GM18517 (cell line): ENCODE data around the gene CDCP1.
"Not testable (repeated sequence)": the region's sequence is repeated elsewhere in the genome, so short reads cannot be mapped to it uniquely, and the experiment has no call there.

Experiments
- ATAC-seq: cut with Tn5 transposase; IDR thresholded peaks from one replicate; pipeline ENCODE4 v1.9.1; 2021; ENCODE audit warnings: mild to moderate bottlenecking, moderate library complexity; ENCODE audit not compliant: unreplicated experiment

CDCP1 gene

DNA sequence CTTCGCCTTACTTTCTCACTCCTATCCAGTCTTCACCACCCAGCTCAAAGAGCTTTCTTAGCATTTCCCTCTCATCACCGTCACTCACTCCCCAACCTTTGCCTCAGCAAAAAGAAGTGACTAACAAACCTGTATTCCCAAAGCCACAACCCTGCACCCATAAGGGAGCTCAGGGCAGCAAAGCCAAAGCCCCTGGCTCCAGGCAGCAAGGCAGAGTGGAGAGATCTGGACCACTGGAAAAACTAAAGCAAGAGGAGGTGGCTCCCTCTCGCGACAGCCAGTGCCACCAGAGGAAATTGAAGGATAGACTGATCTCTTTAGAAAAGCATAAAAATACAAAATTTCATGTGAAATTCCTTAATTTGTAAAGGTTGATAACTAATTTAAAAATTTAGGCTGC lies 25.1 kb upstream of the CDCP1 start:
- no peak for ATAC-seq

DNA sequence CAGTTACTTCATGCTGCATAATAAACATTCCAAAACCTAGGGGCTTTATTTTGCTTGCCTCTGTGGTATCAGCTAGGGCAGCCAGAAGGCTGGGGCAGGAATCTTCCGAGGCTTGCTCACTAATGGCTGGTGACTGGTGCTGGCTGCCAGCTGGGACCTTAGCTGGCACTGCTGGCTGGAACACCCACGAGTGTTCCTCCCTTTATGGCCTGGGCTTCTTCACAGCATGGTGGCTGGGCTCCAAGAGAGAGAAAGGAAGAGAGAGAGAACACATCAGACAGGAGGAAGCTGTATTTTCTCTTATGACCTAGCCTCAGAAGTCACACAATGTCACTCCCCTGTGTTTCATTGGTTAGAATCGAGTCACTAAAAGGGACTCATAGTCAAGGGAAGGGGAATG lies 23.9 kb upstream of the CDCP1 start:
- ATAC-seq, result no peak

DNA sequence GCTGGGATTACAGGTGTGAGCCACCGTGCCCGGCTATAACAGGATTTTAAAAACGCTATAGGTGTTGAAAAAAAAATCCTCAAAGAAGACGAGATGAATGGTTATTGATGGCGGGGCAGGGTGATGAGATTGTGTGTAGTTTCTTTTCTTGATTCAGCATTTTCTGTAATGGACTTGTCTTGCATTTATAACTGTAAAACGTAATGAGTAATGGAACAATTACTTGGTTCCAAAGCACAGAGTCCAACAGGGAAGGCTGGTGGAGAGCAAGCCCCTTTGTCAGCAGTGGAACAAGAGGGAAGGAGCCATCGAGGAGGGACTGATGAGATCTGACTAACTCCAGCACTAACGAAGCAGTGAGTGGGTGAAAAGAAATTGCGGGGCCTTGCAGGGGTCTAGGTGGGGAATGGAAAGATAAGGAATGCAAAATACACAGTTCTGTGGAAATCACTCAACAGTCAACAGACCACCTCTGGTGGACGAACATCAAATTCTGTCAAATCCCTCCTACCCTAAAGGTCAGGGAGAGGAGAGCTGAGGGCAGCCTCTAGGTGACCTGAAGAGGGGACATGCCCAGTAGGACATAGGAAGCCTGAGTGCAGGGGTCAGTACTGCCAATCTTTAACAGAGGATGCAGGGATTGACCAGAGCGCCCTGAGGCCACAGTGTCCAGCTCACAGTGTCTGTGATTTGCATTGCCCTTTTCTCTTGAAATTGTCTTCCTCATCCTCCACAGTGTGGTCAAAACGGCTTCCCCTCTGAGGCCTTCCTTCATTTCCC lies 23.1 kb upstream of the CDCP1 start:
- ATAC-seq, result no peak

DNA sequence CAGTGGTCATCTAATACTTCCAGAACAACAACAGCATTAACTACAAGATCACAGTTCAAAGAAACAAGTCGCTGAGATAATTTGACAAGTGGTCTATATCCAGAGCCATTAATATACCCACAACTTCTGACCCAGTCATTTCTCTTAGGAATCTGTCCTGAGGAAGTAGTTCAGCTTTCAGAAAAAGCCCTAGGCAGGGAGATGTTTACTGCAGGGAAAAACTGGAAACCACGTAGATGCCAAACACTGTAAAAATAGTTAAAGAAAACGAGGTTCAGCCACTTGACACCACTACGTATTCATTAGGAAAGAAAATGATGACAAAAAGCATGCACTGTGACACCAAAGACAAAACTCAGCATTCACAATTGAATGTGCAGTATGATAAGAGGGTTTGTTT lies 22.3 kb upstream of the CDCP1 start:
- no peak for ATAC-seq

DNA sequence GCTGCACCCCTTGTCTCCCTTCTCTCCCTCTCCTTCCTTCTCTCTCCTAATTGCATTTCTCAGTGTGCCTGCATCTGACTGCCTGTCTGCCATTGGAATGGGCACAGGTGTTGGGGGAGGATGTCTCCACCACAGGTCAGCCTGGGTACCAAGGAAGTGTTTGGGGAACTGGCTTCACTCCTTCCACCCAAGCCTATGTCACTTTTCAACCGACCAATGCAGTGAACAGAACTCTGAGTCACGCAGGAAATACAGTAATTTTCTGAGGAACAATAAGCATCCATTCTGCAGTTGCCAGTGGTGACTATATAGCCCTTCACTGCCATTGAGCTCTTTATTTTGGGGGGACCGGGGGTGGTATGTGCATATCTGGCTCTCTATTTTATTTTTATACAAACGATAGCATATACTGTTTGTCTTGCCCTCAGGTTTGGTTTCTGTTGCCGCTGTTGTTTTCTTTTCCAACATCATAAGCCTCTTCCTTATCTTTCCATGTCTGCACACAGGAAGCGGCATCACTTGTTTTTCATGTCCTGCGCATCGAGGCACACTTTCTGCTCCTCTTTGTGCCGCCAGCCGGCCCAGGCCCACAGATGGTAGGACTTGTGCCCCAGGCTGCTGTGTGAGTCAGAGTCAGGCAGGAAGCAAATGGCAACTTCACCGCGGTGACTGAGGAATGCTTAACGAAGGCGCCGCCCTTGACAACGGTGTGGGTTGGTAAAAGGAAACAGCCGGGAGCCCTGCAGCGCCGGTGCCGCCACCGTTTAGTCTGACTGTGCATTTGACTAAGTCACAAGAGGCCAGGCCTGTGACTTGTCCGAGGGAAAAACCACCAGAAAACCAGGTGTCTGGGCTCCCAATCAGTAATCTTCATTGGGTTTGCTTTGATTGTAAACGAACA lies 21.1 kb upstream of the CDCP1 start:
- ATAC-seq, result peak; percentile 69

DNA sequence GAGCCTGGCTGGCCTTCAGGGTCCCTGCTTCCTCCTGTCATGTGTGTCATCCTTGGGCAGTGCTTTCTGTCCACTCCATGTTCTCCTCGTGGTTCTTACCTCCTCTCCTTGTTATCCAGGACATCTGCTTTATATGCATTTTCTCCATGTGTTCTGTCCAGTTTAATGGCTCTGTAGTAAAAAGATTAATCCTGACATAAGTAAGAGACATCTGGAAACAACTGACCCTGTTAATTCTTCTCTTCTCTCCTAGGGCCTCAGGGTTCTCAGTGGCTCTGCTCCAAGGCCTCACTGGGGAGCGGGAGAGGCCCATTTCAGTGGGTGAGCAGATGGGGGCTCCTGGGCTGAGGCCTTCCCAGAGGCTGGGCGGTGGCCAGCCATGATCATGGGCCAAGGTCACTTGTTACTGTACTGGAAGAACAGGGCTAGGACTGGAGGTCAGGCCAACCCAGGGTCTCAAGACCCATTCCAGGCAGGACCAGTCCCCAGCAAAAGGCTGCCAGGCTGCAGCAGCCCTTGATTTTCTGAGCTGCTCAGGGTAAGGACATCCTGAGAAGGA lies 20.2 kb upstream of the CDCP1 start:
- ATAC-seq, result no peak

DNA sequence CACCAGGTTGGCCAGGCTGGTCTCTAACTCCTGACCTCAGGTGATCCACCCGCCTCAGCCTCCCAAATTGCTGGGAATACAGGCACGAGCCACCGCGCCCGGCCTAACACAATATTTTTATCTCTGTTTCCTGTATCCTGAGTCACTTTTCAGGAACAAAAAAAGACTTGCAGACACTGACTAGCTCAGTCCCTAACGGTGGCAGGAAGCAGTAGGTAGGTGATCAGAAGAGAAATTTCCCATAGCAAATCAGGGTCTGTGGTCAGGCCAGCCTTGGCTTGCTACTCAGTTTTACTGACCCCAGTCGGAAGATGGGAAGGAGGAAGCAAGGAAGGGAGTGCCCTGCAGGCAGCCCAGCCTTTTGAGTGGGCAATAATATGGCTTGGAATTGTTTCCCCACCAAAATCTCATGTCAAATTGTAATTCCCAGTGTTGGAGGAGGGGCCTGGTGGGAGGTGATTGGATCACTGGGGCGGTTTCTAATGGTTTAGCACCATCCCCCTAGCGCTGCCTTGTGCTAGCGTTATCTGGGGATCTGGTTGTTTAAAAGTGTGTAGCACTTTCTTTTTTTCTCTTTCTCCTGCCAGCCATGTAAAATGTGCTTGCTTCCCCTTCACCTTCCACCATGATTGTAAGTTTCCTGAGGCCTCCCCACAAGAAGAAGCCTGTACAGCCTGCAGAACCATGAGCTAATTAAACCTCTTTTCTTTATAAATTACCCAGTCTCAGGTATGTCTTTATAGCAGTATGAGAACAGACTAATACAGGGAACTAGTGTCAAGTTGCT lies 19.5 kb upstream of the CDCP1 start:
- ATAC-seq, result no peak

DNA sequence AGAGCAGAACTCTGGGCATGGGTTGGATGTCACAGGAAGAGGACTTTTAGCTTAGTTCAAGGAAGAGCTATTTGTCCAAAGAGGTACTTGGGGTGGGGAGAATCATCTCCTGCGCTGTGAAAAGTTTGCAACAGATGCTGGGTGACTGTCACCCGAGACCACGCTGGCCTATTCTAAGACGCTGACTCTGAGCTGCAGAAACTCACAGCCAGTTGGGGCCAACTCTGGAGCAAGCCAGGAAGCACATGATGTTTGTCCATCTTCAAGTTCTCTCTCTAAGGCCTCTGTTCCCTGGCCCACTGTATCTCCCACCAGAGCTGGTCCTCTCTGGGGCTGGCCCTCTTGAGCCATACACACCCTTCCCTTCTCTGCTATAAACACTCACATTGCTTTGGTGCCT lies 17.9 kb upstream of the CDCP1 start:
- no peak for ATAC-seq

DNA sequence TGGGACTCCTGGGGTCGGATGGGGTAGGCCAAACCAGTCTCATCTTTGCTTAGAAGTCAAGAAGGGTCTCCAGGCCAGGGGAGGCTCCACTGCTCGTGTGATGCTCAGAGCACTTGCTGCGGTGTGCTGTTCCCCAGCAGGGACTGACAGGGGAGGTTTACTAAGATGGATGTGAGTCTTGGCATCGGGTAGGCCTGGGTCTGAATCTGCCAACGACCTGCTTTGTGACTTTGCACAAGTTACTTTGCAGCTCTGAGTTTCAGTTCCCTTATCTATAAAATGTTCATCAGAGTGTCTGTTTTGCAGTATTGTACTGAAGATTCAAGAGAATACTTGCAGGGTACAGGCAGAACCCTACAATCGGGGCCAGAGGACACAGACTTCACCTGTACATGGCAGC lies 17.3 kb upstream of the CDCP1 start:
- peak; percentile 58 for ATAC-seq

DNA sequence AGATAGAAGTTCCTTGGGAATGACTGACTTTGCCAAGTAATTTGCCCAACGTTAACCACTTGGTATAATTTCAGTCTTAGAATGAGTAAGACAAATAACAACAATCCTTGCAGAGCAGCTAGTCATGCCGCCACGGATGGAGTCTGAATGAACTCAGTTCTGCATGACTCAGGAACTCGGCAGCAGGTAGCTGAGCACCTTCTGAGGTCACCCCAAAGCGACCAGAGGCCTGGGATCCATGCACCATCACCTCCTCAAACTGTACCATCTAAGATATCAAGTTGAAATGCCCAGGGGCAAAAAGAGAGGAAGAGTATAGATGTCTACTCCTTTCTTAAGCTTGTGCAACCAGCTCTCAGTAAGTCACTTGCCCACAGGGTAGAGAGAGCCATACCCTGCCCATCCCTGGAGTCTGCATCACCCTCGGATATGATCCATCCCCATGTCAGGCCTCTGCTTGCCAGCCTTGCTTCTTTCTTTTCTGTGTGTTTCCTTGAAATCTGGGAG lies 8.5 kb upstream of the CDCP1 start:
- no peak for ATAC-seq

DNA sequence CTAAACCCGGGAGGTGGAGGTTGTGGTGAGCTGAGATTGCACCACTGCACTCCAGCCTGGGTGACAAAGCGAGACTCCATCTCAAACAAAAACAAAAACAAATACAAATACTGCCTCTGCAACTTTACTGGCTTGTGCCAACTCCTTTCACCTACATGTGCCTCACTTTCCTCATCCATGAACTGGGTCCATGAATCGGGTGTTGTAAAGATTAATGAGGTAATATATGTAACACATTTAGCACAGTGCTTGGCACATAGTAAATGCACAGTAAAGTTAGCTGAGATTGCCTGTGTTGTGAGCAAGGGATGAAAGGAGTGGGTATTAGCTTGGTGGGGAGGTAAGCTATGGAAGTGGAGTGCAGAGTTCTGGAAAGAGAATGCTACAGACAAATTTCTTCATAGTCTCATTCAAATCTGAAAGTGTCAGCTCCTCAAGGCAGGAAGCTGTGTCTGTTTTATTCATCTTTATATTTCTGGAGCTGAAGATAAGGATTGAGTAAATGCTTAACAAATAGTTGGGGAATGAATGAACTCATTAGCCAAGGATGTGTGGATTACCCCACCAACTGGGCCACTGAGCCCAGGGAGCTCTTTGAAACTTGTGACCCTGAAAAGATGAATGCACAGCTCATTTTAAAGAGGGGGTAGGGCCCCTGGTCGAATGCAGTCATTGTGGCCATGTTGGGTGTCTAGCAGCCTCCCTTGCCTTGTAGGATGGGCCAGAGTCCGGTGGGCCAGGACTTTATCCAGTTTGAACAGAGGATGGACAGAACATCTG lies 7.7 kb upstream of the CDCP1 start:
- ATAC-seq, result no peak

DNA sequence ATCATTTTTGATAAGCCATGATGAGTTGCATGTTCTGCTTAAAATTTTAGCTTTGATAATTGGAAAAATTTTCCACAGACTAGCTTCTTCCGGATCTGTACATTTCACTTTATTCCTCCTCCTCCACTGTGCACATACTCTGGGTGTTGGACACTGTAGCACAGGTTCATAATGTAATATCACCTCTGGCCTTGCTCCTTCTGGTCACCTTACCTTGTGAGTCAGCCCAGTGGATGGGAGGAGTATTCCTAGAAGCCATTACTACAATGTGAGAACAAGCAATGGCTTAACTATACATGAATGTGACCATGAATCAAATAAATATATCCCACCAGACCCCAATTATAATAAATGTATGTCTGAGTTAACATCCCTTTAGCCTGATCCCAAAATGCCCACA lies 6.1 kb upstream of the CDCP1 start:
- no peak for ATAC-seq

DNA sequence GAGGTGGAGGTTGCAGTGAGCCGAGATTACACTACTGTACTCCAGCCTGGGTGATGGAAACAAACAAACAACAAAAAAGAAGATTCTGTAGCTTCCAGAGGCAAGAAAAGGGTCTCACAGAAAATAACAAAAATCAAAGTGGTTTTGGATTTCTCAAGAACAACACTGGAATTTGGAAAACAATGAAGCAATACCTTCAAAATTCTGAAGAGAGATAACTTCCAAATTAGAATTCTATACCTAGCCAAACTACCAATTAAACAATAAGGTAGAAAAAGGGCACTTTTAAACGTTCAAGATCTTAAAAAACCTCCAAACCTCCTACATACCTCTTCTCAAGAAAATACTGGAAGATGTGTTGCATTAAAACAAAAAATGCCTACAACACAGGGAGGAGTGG lies 4.9 kb upstream of the CDCP1 start:
- ATAC-seq, result no peak

DNA sequence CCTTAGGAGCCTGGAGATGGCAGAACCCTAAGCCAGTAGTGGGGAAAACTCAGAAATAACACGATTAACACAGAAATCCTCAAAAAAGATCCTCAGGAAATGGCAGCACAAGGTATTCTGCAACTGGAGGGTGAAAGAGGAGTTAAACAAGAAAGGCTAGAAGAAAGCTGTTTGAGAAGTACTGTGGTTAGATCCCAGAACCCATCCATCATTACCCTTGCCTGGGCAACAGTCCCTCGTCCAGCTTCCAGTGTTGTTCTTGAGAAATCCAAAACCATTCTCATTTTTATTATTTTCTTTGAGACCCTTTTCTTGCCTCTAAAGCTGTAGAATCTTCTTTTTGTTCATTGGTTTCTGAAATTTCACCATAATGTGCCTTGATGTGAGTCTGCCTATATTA lies 2.7 kb upstream of the CDCP1 start:
- no peak for ATAC-seq

DNA sequence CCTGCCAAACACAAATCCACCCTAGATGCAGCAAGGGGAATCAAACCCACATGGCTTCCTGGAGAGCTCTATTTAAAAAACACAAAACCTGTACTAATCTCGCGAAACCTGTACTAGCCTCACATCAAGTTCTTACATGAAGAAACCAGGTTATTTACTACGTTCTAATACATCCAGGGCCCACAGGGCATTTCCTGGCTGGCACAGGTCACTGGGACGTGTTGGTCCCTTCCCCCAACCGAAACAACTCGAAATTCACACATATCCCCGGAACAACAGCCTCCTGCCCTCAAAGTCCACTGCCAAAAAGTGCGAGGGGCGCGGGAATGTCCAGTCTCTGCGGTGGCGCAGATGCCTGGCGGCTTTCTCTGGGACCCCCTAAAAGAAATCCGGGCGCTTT lies 955 bp downstream of the CDCP1 start:
- no peak for ATAC-seq

DNA sequence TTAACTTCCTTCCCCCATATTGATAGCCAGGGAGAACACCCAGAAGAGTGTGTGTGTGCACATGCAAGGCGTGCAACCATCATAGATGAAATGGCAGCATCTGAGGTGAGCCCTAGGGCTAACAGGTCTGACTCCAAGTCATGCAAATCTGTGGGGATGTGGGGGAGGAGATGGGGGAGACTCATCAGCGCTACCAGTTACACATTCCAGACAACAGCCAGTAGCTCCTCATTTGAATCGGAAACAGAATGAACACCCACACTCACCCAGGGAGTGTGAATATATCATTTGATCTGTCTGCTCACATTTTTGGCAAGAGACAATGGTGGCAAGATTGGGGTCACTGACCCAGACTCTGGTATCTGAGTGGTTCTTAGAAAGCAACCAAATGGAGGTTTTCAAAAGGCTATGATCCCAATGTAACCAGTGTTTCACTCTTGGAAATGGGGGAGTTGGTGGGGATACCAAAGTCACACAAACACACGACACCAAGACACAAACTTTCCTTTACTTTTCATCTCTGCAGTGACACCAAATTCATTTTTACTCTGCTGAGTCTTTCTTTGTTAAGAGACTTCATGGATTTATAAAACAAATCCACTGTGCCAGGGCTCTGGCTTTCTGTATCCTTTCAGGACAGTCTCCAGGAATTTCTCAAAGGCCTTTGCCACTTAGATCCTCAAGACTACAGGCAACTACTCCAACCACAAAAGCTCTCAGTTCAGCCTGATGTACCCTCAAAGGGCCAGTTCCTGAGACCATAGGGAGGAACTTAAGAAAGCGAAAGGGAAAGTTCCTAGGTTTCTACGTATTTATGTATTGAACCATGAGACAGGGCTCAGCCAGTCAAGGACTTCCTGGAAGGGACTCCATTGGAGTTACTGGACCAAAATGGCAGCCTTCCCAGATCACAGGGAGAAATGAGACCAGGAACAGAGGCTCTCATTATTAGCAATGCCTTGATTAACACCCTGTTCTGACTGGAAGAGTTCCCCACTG lies 2.2 kb downstream of the CDCP1 start:
- ATAC-seq, result no peak

DNA sequence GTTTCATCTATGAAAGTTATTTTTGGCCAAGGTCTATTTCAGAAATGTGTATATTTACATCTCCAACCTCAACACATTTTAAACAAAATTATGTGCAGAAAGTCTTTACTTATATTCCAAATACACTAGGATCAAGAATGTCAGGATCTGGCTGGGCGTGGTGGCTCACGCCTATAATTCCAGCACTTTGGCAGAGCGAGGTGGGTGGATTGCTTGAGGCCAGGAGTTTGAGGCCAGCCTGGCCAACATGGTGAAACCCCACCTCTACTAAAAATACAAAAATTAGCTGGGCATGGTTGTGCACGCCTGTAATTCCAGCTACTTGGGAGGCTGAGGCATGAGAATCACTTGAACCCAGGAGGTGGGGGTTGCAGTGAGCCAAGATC lies 5.4 kb downstream of the CDCP1 start:
- ATAC-seq, result not testable (repeated sequence)

DNA sequence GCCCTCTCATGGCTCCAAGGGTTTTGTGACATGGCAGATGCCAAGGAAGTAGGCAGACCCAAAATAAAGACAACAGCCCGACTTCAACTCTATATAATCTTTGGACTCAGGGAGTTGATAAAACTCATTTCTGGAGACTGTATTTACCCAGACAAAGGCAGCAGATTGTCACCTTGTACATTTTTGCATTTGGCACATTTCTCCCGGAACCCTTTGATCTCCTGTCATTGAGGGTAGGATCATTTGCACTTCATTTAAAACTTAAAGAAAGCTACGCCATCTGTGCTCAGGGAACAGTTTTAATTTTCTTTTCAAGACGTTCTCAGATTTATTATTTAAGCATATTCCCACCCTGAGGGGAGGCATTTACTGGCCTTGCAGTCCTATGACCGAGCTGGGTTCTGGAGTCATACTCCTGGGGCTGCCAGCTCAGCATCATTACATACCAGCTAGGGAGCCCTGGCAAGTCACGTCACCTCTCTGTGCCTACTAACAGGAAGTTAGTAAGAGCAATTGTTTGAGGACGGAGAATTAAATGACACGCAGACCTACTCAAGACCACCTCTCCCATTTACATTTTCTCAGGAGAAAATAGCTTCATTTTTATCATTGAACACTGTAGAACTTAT lies 5.9 kb downstream of the CDCP1 start:
- no peak for ATAC-seq
